K562 (cell line): Measurements from ENCODE around the gene NLRP7. TPM values are rescaled to one million over a fixed set of nuclear protein-coding genes. Genes with fewer than 3 reads are reported as not detected.
"Not testable (repeated sequence)": the region's sequence is repeated elsewhere in the genome, so short reads cannot be mapped to it uniquely, and the experiment has no call there.

Experiments
- CBFA2T2 ChIP-seq: fragments of 450-650 bp; conservative IDR thresholded peaks from 2 replicates; pipeline ENCODE4 v1.6.1; 2017; ENCODE audit warnings: mild to moderate bottlenecking
- CC2D1A ChIP-seq: fragments of 450-650 bp; IDR thresholded peaks from 2 replicates; pipeline ENCODE4 v1.6.1; 2017; ENCODE audit warnings: mild to moderate bottlenecking
- DMBX1 ChIP-seq: fragments of 250-450 bp; sonication (Bioruptor Pico); IDR thresholded peaks from 2 replicates; pipeline ENCODE4 v1.8.0; 2022; ENCODE audit warnings: inconsistent platforms, mild to moderate bottlenecking, moderate library complexity, borderline replicate concordance
- EHMT2 ChIP-seq: fragments of 450-650 bp; IDR thresholded peaks from 2 replicates; pipeline ENCODE4 v1.6.1; 2018; ENCODE audit warnings: antibody characterized with exemption
- EP300 ChIP-seq: IDR thresholded peaks from 2 replicates; pipeline ENCODE4 v1.6.1; 2012; ENCODE audit warnings: low read length, improper control_type of control experiment
- KDM1A ChIP-seq, 2 experiments: fragments of 450-650 bp; IDR thresholded peaks; 2 replicates each; pipeline ENCODE4 v1.6.1; 2016; ENCODE audit warnings: mild to moderate bottlenecking in 2 of 2
- MAX ChIP-seq: sonication (generic); formaldehyde crosslinking; IDR thresholded peaks from 2 replicates; pipeline ENCODE4 v1.9.0; 2022; ENCODE audit warnings: mild to moderate bottlenecking, missing genetic modification reagents
- MTA2 ChIP-seq: fragments of 450-650 bp; IDR thresholded peaks from 2 replicates; pipeline ENCODE4 v1.6.1; 2016; ENCODE audit warnings: low read depth
- MXI1 ChIP-seq: IDR thresholded peaks from 2 replicates; pipeline ENCODE4 v1.6.1; 2011; ENCODE audit warnings: low read depth, mild to moderate bottlenecking, improper control_type of control experiment, low read length
- NFIC ChIP-seq: fragments of 450-650 bp; IDR thresholded peaks from 2 replicates; pipeline ENCODE4 v1.6.1; 2017; ENCODE audit warnings: mild to moderate bottlenecking, inconsistent platforms
- PRDM10 ChIP-seq: fragments of 450-650 bp; IDR thresholded peaks from 2 replicates; pipeline ENCODE4 v1.6.1; 2018; ENCODE audit not compliant: partially characterized antibody
- PTTG1 ChIP-seq: fragments of 450-650 bp; IDR thresholded peaks from 2 replicates; pipeline ENCODE4 v1.6.1; 2016; ENCODE audit warnings: low read depth, mild to moderate bottlenecking, missing genetic modification characterization, missing compliant biosample characterization
- SMARCE1 ChIP-seq: fragments of 450-650 bp; IDR thresholded peaks from 2 replicates; pipeline ENCODE4 v1.7.1; 2016; ENCODE audit warnings: mild to moderate bottlenecking
- TAL1 ChIP-seq: fragments of 450-650 bp; IDR thresholded peaks from 2 replicates; pipeline ENCODE4 v1.6.1; 2016; ENCODE audit warnings: mild to moderate bottlenecking
- TEAD4 ChIP-seq, 2 experiments: sonication (generic) in 1 of 2; formaldehyde crosslinking in 1 of 2; IDR thresholded peaks; 2 replicates each; pipeline versions ENCODE4 v1.6.1 to v1.8.0; 2012 to 2022; ENCODE audit warnings: borderline replicate concordance in 1 of 2, inconsistent platforms in 1 of 2, low read length in 1 of 2, mild to moderate bottlenecking in 1 of 2, missing genetic modification reagents in 1 of 2
- TFAP4 ChIP-seq: sonication (generic); formaldehyde crosslinking; IDR thresholded peaks from 2 replicates; pipeline ENCODE4 v1.8.0; 2022; ENCODE audit warnings: missing genetic modification reagents, mild to moderate bottlenecking, moderate library complexity, borderline replicate concordance
- ZNF311 ChIP-seq: fragments of 250-450 bp; sonication (Bioruptor Pico); IDR thresholded peaks from 2 replicates; pipeline ENCODE4 v1.4.0; 2020; ENCODE audit warnings: mild to moderate bottlenecking, moderate library complexity
- ZNF592 ChIP-seq: fragments of 450-650 bp; IDR thresholded peaks from 2 replicates; pipeline ENCODE4 v1.6.1; 2017; ENCODE audit warnings: antibody characterized with exemption, mild to moderate bottlenecking
- polyA plus RNA-seq, 8 experiments: library from polyadenylated mRNA; depleted of rRNA in 4 of 8; stranded (reverse) in 5 of 8; unstranded in 3 of 8; fragments of >200 nt; fragmentation: Nextera tagmentation in 2 of 8; fragmentation: Illumina TruSeq in 1 of 8; extraction: Ambion mirVana in 2 of 8; extraction: Trizol in 1 of 8; gene quantifications; 2 replicates each; pipeline versions ENCODE4 v1.2.1 to v1.2.3, GENCODE V29; 2011 to 2014; ENCODE audit warnings: inconsistent platforms in 1 of 8, missing spikeins in 1 of 8
- total RNA-seq, 7 experiments: library from RNA; depleted of rRNA in 6 of 7; stranded (reverse); fragments of >200 nt in 6 of 7; fragmentation: Illumina TruSeq in 2 of 7; extraction: Trizol in 2 of 7; gene quantifications; 2 replicates each; pipeline versions ENCODE4 v1.2.1 to v1.2.3, GENCODE V29; 2011 to 2021; ENCODE audit warnings: low replicate concordance in 1 of 7

The NLRP7 gene
- total and polyA plus RNA-seq, 9 of the 15 experiments (the other 6 are each of a cell fraction or from before 2014, with no cell fraction given), result 0.03 to 0.22 (median 0.09) TPM; not detected in 3

- TF ChIP-seq PTTG1 (tag) (0 out of 2 replicates have a peak, but pooled peaks have one; percentile 20), ZNF311 (CRISPR knock-in tag) (0 out of 2 replicates have a peak, but pooled peaks have one; percentile 68), PRDM10 (peak; percentile 97), CBFA2T2 (peak; percentile 89), CC2D1A (peak; percentile 31; the same call in 1 of the 2 replicates), KDM1A (IDR thresholded peaks at IDR 0.05) (peak in 1 of 2 experiments; percentile 46; a peak in 1 of 4 replicates), EHMT2 (0 out of 2 replicates have a peak, but pooled peaks have one; percentile 13), NFIC (peak; percentile 64), MXI1 (0 out of 2 replicates have a peak, but pooled peaks have one; percentile 15), MAX (CRISPR knock-in tag) (peak; percentile 90), DMBX1 (CRISPR knock-in tag) (peak; percentile 64; the same call in 1 of the 2 replicates), MTA2 (peak; percentile 66), TFAP4 (CRISPR knock-in tag) (peak; percentile 68), TAL1 (peak; percentile 79), ZNF592 (peak; percentile 83), TEAD4 (IDR thresholded peaks at IDR 0.05; ENCODE audit: low read length) (peak; percentile 82), EP300 (peak; percentile 26; the same call in 1 of the 2 replicates), SMARCE1 (peak; percentile 39; the same call in 1 of the 2 replicates)
- TF ChIP-seq TEAD4 (CRISPR knock-in tag; IDR thresholded peaks at IDR 0.05; ENCODE audit: borderline replicate concordance), result not testable (repeated sequence)
Observed at GRCh38 chr19:54943772-54944361, 3.5 kb downstream of the NLRP7 start (continued).
